NCI-H748 (cell line): ENCODE data around the gene VPS45.
A peak's percentile ranks its signal among the peaks of the same experiment; 100 is the strongest.

ENCODE experiments used
- DNase-seq: peaks from one replicate; lab custom pipeline; 2025; ENCODE audit not compliant: unreplicated experiment; lab: John Stamatoyannopoulos, UW

Gene VPS45

DNA sequence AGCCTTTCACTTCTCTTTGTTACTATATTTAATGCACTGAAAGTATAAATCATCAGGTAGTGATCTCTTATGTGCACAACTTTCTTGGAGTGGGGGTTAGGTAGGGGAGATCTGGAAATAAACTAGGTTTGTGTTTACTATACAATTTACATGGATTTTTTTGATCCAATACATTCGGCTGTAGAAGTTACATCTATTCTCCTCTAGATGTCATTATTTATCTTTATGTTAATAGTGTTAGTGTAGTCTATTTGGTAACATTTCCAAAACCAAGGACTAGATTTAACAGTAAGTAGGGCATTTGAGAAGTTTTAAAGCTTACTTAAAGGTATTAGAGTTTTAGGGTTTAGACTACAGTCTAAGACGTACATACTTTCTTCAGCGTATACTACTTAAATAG is 5.4 kb downstream of the VPS45 start:
- DNase-seq: peak; percentile 9

DNA sequence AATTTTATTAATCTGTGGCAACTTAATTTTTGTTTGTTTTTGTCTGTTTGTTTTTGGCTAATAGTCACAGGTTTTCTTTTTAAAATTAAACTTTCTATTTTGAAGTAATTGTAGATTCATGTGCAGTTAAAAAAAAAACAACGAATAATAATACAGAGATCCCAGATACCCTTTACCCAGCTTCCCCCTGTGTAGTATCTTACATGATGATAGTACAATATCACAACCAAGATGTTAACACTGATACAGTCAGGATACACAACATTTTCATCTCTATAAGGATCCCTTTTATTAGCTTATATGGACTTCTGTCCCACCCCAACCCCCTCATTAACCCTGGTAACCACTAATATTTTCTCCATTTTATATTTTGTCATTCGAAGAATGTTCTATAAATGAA is 5.9 kb downstream of the VPS45 start:
- no peak for DNase-seq

DNA sequence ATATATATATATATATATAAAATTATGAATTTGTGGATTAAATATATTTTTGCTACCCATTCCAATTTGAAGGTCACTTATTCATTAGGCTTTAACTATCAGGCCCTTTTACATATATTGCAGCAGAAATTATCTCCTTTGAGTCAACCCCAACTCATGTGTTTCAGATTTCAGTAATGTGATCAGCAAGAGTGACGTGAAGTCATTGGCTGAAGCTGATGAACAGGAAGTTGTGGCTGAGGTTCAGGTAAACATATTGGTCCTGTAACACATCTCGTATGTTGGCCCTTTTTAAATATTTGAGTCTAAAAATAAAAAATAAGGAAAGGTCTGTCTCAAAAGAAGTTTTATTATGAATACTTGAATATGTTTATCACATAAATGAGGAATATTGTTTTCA is 8.5 kb downstream of the VPS45 start:
- DNase-seq: no peak

DNA sequence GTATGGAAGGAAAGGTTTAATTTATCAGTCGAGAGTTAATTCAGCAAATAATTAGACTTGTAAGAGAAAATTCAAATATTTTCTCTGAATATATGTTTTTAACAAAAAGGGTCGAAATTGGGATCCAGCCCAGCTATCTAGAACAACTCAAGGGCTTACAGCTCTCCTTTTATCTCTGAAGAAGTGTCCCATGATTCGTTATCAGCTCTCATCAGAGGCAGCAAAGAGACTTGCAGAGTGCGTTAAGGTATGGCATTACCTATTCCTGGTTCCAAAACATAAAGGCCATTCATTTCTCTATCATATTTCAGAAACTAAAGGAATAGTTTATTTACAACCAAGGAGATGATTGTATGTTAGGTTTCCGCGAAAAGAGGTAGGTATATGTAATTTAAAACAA is 9.4 kb downstream of the VPS45 start:
- no peak for DNase-seq

DNA sequence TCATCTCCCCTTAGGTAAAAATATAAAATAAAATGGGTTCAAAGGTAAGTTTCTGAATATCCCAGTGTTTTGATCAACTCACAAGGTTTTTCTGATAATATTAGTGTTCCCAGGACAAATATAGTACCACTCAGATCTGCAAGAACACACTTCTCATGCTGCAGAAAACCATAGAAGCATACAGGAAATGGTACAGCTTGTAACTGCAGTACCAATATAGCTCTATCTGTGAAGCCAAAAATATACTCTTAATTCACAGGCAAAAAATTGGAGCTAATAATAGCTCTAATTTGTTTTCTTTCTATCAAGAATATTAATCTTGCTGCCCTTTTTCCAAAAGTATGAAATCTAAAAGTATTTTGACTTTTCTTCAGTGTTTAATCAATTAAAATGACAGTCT is 13.2 kb downstream of the VPS45 start:
- no peak for DNase-seq

DNA sequence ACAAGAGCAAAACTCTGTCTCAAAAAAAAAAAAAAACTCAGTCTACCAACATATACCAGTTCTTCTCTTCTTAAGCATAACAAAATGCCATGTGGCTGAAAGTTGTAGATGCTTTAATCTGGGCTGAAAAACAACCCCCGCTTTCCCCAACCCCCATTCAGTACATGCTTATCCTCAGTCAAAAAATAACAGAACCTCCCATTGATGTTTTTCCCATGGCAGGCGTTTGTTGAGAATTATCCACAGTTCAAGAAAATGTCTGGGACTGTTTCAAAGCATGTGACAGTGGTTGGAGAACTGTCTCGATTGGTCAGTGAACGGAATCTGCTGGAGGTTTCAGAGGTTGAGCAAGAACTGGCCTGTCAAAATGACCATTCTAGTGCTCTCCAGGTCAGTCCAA is 14.9 kb downstream of the VPS45 start:
- no peak for DNase-seq

DNA sequence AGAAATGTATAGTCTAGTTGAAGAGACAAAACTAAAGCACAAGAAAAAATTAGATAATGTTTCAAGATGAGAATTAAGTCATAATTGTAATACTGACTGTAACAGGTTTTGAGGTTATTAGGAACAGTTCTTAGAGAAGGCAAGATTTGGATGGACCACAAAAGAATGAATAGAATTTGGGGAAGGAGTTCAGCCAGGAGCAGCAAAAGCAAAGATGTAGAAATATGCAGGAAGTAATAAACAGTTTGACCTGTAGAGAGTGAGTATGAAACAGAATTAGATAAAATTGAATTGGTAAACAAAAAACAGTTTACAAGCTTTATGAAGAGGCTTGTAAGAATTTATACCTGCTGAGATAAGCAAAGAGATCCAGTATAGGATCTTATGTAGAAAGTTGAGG is 16.3 kb downstream of the VPS45 start:
- no peak for DNase-seq

DNA sequence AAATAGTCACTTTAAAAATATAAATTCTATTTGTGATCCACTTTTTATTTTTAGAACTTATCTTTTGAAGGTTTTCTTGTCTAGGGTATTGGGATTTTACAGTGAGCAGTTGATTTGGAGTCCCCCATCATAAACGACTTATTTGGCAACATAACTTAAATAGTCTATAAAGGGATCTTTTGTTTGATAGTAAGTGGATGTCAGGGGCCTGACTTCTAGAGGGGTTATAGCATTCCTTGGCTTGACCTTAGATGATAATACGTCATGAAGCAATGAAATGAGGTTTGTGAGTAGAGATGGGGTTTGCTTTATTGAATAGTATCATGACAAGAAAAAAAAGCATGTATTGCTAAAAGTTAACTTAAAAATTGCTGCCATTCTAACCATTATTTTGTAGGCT is 17.8 kb downstream of the VPS45 start:
- no peak for DNase-seq

DNA sequence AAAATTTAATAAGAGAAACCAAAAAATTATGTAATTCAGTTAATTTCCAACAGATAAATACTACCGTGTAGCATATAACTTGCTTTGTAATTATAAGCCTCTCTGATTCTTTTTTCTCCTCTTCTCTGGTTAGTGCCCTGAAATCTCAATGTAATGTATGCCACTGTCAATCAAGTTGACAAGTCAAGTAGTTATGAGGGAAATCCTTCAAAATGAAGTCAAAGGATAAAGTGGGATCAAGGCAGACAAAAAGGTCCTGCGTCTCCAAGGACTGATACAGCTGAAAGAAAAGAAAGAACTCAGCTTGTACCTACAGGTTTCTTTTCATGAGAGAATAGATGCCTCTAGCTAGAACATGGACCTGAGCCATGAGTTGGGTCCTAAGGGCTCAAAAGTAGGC is 19.8 kb downstream of the VPS45 start:
- no peak for DNase-seq

DNA sequence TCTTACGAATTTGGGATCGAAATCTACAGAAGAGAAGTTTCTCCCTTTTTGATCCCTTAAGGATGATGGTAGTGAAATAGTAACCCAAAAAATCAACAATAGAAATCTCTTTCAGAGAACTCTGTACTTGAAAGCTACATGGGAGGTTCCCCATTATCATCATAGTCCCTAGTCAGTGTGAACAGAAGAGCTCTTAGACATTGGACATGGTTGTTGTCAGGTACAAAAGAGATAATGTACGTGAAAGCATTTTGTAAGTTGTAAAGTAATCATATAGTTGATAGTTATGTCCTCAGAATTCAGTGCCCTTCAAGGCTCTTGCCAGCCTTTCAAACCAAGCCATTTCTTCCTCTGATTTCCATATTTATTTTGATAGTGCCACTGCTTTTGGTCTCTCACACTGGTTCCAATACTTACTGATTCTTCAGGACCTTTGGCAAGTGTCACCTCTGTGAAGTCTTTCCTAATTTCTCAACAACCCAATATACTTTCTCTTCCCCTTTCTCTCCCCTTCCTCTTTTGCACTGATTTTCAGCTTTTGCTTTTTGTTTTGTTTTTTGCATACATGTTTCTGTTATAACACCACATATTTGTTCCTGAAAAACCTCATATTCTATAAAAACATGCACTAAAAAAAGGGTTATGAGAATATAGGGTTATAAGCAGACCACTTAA is 22.4 kb downstream of the VPS45 start:
- no peak for DNase-seq

DNA sequence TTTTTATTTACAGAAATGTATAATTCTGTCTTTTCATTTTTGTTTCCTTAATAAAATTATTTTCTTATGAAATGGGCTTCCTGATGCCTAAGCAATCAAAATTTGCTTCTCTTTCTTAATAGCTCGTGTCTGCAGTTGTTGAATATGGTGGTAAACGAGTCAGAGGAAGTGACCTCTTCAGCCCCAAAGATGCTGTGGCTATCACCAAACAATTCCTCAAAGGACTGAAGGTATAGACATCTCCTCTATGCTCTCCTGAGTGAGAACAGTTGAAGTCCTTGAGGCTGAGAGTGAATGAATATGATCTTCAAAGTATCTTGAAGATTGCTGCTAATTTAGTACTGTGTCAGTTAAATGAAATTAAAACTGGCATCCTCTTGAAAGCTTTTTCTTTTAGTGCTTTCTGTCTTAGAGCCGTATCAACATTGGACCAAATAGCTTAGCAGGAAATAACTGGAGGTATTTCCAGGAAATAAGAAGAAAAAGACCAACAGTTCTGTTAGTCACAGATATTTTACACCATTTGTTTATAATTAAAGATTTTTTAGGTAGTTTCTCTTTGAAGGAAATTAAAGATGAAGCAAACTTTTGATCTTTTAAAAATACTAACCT is 24.7 kb downstream of the VPS45 start:
- DNase-seq: no peak

DNA sequence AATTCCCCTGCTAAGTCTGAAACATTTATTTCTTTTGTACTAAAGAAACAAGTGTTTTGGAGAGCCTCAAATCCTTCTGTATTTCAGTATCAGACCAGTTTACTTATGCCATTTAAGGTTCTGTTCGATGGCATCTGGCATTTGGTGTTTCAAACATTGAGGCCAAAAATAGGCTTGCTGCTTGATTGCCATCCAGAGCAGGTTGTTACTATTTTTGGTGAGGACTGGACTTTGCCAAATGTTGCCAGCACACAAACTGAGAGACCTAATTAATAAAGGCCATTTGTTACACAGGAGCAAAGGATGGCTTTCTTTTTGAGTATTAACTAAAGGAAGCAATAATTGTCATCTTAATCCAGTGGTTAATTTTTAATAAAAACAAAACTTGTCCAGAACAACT is 26.2 kb downstream of the VPS45 start:
- DNase-seq: no peak

DNA sequence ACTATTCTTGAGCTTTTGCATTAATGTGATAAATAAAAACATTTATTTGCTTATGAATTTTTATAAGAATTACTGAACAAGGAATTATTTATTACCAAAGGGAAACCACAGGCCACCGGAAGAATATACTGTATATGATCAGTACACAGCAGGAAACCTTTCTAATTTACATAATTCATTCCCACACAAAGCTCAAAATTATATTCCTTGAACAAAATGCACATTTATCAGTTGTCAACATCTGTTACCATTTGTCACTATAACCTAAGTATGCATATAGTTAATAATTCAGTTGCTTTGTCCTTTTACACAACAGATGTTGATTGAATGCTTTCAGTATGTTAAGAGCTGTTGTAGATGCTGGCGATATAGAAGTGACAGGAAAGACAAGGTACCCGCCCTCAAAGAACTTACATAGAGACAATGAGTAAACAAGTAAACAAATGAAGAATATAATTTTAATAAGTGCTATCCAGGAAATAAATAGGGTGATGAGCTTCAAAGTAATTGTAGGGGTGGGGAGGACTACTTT is 27.2 kb downstream of the VPS45 start:
- no peak for DNase-seq

DNA sequence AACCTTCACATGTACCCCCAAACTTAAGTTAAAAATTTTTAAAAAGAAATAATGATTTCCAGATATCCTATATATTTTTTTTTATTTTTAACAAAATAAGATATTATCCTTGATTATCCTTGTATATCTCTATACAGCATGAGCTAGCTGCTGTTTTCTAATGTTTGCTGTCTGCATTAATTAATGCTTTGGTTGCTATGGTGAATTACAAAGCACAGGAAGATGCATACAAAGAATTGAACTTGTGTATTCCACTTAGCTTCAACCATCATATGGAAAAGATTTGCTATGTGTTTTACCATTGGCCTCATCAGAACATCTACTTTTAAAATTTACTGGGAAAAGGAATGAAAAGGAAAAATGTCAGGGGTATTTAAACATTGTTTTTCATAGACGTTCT is 35.4 kb downstream of the VPS45 start:
- DNase-seq: peak; percentile 46

DNA sequence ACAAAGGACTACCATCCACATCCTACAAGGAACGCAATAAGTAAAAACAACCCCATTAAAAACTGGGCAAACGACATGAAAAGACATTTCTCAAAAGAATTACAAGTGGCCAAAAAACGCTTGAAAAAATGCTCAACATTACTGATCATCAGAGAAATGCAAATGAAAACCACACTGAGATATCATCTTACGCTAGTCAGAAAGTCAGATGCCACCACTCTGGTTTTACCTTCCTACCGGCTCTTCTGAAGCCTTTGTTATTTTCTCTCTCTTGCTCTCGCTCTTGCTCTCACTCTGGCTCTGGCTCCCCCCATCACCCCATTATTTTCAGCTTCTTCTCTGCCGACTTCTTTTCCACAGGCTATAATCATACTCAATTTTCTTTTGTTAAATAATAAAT is 38.8 kb downstream of the VPS45 start:
- DNase-seq: no peak

DNA sequence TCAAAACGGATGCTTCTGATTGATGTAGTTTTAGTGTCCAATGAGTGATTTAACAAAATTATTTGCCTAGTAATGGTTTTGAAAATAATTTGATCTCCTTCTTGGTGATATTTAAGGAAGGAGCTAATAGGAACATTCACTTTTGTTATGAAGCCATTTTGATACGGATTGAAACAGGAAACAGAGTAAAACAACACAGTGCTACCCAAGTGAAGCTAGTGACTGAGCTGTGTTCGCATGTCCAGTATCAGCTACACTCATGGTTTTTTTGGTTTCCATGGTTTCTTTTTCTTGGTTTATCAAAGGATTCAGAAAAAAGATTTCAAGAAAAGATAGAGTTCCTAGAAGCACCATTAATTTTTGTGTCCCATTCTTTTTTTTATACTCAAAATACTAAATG is 42.0 kb downstream of the VPS45 start:
- DNase-seq: no peak

DNA sequence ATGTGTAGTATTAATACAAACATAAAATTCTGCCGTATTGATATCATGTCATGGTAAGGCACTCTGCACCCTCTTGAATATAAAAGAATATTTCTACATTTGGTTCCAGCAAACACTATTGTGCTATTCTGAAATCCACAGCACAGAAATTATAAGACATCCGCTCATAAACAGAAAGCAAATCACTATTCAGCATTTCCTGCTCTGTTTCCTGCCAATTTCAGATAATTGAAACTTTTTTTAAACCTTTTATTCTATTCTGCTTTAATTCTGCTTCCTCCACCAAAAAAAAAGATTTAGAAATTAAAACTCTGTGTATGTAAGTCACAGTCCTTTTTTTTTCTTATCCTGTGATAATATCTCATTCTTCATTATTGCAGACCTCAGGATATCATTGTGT is 42.5 kb downstream of the VPS45 start:
- no peak for DNase-seq

DNA sequence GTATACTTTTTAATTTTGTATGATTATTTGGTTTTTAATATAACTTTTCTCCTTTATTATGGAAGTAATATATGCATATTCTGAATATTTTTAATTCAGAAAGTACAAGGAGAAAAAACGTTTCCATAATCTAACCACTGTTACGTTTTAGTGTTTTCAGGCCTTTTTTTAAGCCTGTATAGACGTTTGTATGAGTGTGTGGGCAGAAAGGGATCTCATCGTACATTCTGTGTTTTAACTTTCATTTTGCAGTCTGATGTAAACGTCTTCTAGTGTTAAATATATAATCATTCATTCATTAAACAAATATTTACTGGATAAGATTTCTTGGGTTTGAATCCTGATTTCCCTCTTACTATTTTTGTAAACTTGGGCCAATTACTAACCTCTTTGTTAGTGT is 44.1 kb downstream of the VPS45 start:
- no peak for DNase-seq

DNA sequence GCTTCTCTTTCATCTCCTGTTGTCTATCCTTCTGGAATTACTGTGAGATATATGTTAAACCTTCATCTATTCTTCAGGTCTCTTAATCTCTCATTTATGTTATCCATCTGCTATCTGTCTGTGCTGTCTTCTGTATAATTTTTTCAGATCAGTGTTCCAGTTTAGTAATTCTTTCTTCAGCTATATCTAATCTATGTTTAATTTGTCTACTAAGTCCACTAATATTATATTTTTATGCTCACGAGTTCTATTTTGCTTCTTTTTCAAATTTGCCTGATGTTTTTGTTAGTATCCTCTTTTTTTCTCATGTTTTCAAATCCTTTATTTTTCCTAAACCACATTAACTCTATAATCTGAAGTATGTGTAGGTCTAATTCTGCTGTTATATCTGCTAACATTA is 47.5 kb downstream of the VPS45 start:
- no peak for DNase-seq

DNA sequence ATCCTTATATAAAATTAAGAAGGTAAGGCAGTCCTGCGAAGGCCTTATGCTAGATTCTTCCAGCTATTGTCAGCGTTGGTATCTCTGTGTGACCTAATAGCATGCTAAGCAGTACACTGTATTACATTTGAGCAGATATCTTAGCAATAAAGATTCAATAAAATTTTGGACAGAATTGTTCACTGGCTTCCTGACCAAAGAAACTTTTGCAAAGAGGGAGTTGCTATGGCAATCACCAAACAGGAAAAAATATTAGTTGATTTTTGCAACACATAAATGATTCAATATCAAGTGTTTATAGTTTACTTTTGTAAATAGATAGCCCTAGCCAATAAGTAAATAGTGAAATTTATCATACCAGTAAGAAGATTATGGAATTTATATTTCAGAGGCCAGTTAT is 51.1 kb downstream of the VPS45 start:
- no peak for DNase-seq

DNA sequence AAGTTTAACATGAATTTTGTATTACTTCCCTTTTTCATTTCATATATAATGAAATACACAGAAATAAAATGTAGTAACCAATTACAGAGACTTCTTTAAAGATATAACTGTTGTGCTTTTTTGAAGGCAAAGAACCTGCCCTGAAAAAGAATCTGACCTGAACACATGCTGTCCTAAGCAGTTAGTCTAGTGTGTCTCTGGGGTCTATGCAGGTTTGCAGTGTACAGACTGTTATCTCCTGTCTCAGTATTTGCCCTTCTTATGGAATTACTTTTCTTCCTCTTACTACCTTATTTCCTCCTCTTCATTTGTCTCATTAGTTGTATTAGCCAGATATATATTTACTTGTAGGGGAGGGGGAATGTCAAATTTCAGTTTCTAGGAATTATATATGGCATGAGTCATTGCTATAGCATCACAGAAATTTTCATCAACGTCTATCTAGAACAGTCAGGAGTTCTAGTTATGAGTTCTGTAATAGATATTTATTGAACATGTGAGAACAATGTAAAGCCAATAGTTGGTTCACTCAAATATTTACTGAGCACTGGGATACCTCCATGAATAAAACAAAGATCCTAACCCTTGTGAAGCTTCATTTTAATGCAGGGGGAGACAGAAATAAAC is 53.8 kb downstream of the VPS45 start:
- no peak for DNase-seq

DNA sequence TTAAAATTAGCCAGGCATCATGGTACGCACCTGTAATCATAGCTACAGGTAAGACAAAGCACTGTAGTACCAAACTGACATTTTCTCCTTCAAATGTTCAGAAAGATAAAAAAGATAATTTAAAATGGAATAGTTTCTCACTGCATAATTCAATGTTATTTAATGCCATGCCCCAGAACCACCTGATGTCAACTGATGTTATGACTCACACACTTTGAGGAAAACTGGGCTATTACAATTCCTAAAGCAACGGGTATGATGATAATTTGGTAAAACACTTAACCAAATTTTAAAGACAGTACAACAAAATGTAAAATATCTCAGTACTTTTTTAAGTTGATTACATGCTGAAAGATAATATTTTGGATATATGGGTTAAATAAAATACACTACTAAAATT is 59.2 kb downstream of the VPS45 start:
- DNase-seq: no peak

DNA sequence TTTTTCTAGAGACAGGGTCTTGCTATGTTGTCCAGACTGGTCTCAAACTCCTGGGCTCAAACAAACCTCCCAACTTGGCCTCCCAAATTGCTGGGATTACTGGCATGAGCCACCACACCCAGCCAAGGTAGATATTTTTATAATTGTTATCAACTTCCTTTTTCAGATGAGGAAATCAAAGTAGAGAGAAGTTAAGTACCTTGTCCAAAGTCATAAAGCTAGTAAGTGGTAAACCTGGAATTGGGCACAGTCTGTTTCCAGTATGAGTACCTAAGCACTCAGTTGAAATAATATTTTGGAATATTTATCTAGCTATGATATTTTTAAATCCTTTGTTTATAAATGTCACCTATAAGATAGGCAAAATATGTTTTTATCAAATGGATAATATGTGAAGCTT is 59.9 kb downstream of the VPS45 start:
- no peak for DNase-seq
